Measurements from ENCODE around the gene MAMDC2. TPM values are rescaled to one million over a fixed set of nuclear protein-coding genes. Genes with fewer than 3 reads are reported as not detected.

The MAMDC2 gene
- total RNA-seq, 4 donors from 2014 or later, result 4.1 to 17.3 (median 9.3) TPM

- Histone ChIP-seq H3K4me1 (peaks cover 5% of the 10 kb centered on the region), H3K36me3 (peaks cover 6% of the 10 kb centered on the region), H3K9me3 (no peaks in the 10 kb centered on the region), H3K27me3 (no peaks in the 10 kb centered on the region), H3K4me3 (no peak overlapping the region), H3K27ac (no peak overlapping the region)
- 72% methylated on average over 4 of the region's 4 CpGs for WGBS
- TF ChIP-seq POLR2A (IDR thresholded peaks at IDR 0.05) (no peak), EP300 (IDR thresholded peaks at IDR 0.05) (no peak), CTCF (IDR thresholded peaks at IDR 0.05) (no peak), POLR2AphosphoS5 (IDR thresholded peaks at IDR 0.05) (no peak)
- DNase-seq (ENCODE audit: low spot score in 2 of 2), result no peak
These were observed 82.1 kb downstream of the MAMDC2 start for GRCh38 chr9:70125621-70126263.

GRCh38 chr9:70127036-70127435, 83.4 kb downstream of the MAMDC2 start:
- Histone ChIP-seq H3K27me3 (no peaks in the 10 kb centered on the region), H3K4me3 (no peak overlapping the region), H3K27ac (no peak overlapping the region), H3K9me3 (no peaks in the 10 kb centered on the region), H3K4me1 (no peaks in the 10 kb centered on the region), H3K36me3 (peaks cover 6% of the 10 kb centered on the region)
- DNase-seq (ENCODE audit: low spot score in 2 of 2), result no peak
- WGBS, result 84% methylated on average over 6 of the region's 6 CpGs
- no peak for TF ChIP-seq POLR2AphosphoS5 (IDR thresholded peaks at IDR 0.05)

GRCh38 chr9:70127540-70128416, 84.1 kb downstream of the MAMDC2 start:
- 78% methylated on average over 7 of the region's 7 CpGs for WGBS
- H3K9me3 ChIP-seq, result no peaks in the 10 kb centered on the region
- H3K27me3 ChIP-seq, result no peaks in the 10 kb centered on the region
- no peaks in the 10 kb centered on the region for H3K4me1 ChIP-seq
- DNase-seq (ENCODE audit: low spot score in 2 of 2), result no peak
- H3K4me3 ChIP-seq, result no peak overlapping the region
- TF ChIP-seq CTCF (IDR thresholded peaks at IDR 0.05), result no peak
- no peak for TF ChIP-seq EP300 (IDR thresholded peaks at IDR 0.05)
- TF ChIP-seq POLR2AphosphoS5 (IDR thresholded peaks at IDR 0.05), result no peak
- TF ChIP-seq POLR2A (IDR thresholded peaks at IDR 0.05), result no peak
- H3K27ac ChIP-seq, result no peak overlapping the region
- H3K36me3 ChIP-seq, result peaks cover 6% of the 10 kb centered on the region

GRCh38 chr9:70130266-70130665, 86.6 kb downstream of the MAMDC2 start:
- H3K27ac ChIP-seq, result no peak overlapping the region

GRCh38 chr9:70131296-70131695, 87.6 kb downstream of the MAMDC2 start:
- no peaks in the 10 kb centered on the region for H3K4me1 ChIP-seq
- no peak for DNase-seq (ENCODE audit: low spot score in 2 of 2)
- H3K27ac ChIP-seq, result no peak overlapping the region
- WGBS, result 39% methylated on average over 1 of the region's 1 CpG
- no peak overlapping the region for H3K4me3 ChIP-seq
- peaks cover 3% of the 10 kb centered on the region for H3K36me3 ChIP-seq
- H3K27me3 ChIP-seq, result no peaks in the 10 kb centered on the region
- TF ChIP-seq EP300 (IDR thresholded peaks at IDR 0.05), result no peak
- TF ChIP-seq POLR2AphosphoS5 (IDR thresholded peaks at IDR 0.05), result no peak
- TF ChIP-seq POLR2A (IDR thresholded peaks at IDR 0.05), result no peak
- TF ChIP-seq CTCF (IDR thresholded peaks at IDR 0.05), result no peak
- H3K9me3 ChIP-seq, result no peaks in the 10 kb centered on the region

More at GRCh38 chr9:70130266-70130665, 86.6 kb downstream of the MAMDC2 start:
- no peaks in the 10 kb centered on the region for H3K4me1 ChIP-seq
- DNase-seq (ENCODE audit: low spot score in 2 of 2), result no peak
- TF ChIP-seq EP300 (IDR thresholded peaks at IDR 0.05) (no peak), POLR2A (IDR thresholded peaks at IDR 0.05) (no peak), POLR2AphosphoS5 (IDR thresholded peaks at IDR 0.05) (no peak), CTCF (IDR thresholded peaks at IDR 0.05) (no peak)
- peaks cover 6% of the 10 kb centered on the region for H3K36me3 ChIP-seq
- no peak overlapping the region for H3K4me3 ChIP-seq
- no peaks in the 10 kb centered on the region for H3K27me3 ChIP-seq
- WGBS, result 84% methylated on average over 2 of the region's 2 CpGs
- H3K9me3 ChIP-seq, result no peaks in the 10 kb centered on the region
